HL-60/S4 treated with retinoic acid at 250 ng/mL for 4 days and 3 days (cell line): Measurements from ENCODE around the gene PRKG1.

Source experiments
- in situ Hi-C: fragments of 300-500 bp; cut with MboI; formaldehyde crosslinking; loops from 2 replicates; pipeline ENCODE4 v1.7.0; 2022; ENCODE audit warnings: low sequenced_read_pairs

PRKG1 gene

GRCh38 chr10:51075873-51076229 is 1.6 kb downstream of the PRKG1 start:
- in situ Hi-C loops, result no loop called here

- in situ Hi-C loops, result no loop called here
These were observed 2.1 kb downstream of the PRKG1 start for GRCh38 chr10:51076299-51076841.

GRCh38 chr10:51077074-51077473 is 2.8 kb downstream of the PRKG1 start:
- in situ Hi-C loops, result no loop called here

- in situ Hi-C loops, result no loop called here
These were observed 3.2 kb downstream of the PRKG1 start for GRCh38 chr10:51077507-51077906.

- in situ Hi-C loops, result no loop called here
These were observed 5.0 kb downstream of the PRKG1 start for GRCh38 chr10:51079331-51079730.

GRCh38 chr10:51079766-51080165 is 5.5 kb downstream of the PRKG1 start:
- in situ Hi-C loops, result no loop called here

GRCh38 chr10:51080311-51081006 is 6.2 kb downstream of the PRKG1 start:
- in situ Hi-C loops, result no loop called here

- in situ Hi-C loops, result no loop called here
These were observed 8.6 kb downstream of the PRKG1 start for GRCh38 chr10:51082857-51083256.

- in situ Hi-C loops, result no loop called here
These were observed 9.1 kb downstream of the PRKG1 start for GRCh38 chr10:51083356-51083853.

- in situ Hi-C loops, result no loop called here
These were observed 10.9 kb downstream of the PRKG1 start for GRCh38 chr10:51085204-51085603.

- in situ Hi-C loops, result no loop called here
These were observed 12.4 kb downstream of the PRKG1 start for GRCh38 chr10:51086710-51087109.

GRCh38 chr10:51087114-51087513 is 12.8 kb downstream of the PRKG1 start:
- in situ Hi-C loops, result no loop called here

GRCh38 chr10:51090190-51090589 is 15.9 kb downstream of the PRKG1 start:
- in situ Hi-C loops, result no loop called here

- in situ Hi-C loops, result no loop called here
These were observed 18.1 kb downstream of the PRKG1 start for GRCh38 chr10:51092402-51092801.

GRCh38 chr10:51095444-51095843 is 21.2 kb downstream of the PRKG1 start:
- in situ Hi-C loops, result no loop called here

GRCh38 chr10:51097546-51097945 is 23.3 kb downstream of the PRKG1 start:
- in situ Hi-C loops, result no loop called here

- in situ Hi-C loops, result no loop called here
These were observed 25.9 kb downstream of the PRKG1 start for GRCh38 chr10:51100221-51100620.

GRCh38 chr10:51103554-51104217 is 29.4 kb downstream of the PRKG1 start:
- in situ Hi-C loops, result no loop called here

GRCh38 chr10:51106311-51106945 is 32.1 kb downstream of the PRKG1 start:
- in situ Hi-C loops, result no loop called here

GRCh38 chr10:51108406-51108805 is 34.1 kb downstream of the PRKG1 start:
- in situ Hi-C loops, result no loop called here

GRCh38 chr10:51109801-51110533 is 35.7 kb downstream of the PRKG1 start:
- in situ Hi-C loops, result no loop called here
